Measurements from ENCODE around the gene ITPR1. TPM values are rescaled to one million over a fixed set of nuclear protein-coding genes. Genes with fewer than 3 reads are reported as not detected.
"Not testable (repeated sequence)": the region's sequence is repeated elsewhere in the genome, so short reads cannot be mapped to it uniquely, and the experiment has no call there.

ITPR1 gene
- total RNA-seq, 1 donor, result 16.4 TPM

DNA sequence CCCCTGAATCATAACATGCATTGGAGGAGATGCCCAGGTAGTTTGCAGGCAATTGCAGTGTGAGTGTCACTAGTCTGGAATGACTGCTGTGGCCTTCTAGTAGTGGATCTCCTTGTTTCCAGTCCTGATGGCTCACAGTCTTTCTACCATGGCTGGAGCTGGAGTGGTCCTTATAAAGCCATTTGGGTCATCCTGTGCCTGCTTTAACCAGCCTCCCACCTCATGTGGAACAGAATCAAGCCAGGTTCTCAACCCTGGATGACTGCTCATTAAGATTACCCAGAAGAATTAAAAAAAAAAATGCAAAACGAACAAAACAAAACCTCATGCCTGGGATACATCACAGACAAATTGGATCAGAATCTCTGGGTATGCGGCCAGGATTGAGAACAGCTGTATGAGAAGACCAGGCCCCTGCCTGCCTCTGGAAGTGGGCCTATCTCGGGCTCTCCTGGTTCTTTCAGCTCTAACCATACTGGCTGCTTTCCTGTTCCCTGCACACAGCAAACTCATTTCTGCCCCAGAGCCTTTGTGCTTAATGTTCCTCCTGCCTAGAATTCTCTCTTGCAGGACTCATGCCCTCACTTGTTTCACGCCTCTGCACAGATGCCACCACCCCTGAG lies 96.4 kb downstream of the ITPR1 start:
- DNase-seq (ENCODE audit: low read depth), result no peak
- no peak overlapping the region for H3K4me3 ChIP-seq (ENCODE audit: low read depth, low read length)
- TF ChIP-seq, protein P1, sequence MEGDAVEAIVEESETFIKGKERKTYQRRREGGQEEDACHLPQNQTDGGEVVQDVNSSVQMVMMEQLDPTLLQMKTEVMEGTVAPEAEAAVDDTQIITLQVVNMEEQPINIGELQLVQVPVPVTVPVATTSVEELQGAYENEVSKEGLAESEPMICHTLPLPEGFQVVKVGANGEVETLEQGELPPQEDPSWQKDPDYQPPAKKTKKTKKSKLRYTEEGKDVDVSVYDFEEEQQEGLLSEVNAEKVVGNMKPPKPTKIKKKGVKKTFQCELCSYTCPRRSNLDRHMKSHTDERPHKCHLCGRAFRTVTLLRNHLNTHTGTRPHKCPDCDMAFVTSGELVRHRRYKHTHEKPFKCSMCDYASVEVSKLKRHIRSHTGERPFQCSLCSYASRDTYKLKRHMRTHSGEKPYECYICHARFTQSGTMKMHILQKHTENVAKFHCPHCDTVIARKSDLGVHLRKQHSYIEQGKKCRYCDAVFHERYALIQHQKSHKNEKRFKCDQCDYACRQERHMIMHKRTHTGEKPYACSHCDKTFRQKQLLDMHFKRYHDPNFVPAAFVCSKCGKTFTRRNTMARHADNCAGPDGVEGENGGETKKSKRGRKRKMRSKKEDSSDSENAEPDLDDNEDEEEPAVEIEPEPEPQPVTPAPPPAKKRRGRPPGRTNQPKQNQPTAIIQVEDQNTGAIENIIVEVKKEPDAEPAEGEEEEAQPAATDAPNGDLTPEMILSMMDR (IDR thresholded peaks at IDR 0.05; ENCODE audit: insufficient read depth, low read depth, low read length), result no peak

DNA sequence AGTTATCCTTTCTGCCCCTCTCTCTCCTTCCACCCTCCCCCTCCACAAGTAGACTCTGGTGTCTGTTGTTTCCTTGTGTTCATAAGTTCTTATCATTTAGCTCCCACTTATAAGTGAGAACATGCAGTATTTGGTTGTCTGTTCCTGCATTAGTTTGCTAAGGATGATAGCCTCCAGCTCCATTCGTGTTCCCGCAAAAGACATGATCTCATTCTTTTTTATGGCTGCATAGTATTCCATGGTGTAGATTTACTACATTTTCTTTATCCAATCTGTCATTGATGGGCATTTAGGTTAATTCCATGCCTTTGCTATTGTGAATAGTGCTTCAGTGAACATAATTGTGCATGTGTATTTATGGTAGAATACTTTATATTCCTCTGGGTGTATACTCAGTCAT lies 97.7 kb downstream of the ITPR1 start:
- not testable (repeated sequence) for H3K4me3 ChIP-seq (ENCODE audit: low read depth, low read length); DNase-seq (ENCODE audit: low read depth)

DNA sequence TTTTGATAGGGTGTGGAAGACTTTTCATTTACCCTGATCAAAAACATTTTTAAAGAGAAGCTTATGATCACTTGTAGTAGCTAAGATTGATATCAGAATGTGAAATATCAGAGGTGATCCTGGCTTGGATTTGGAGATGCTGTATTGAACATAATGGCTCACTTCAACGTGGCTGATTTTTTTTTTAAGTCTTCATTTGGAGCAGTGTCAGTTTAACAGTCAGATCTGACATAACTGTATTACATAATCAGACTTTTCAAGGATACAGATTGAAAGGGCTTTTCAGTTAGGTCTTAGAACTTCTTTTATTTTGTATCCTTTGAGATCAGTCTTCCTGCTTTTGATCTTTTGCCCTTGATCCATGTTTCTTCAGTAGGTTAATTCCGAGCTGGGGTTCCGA lies 98.5 kb downstream of the ITPR1 start:
- TF ChIP-seq, protein P1 (IDR thresholded peaks at IDR 0.05; ENCODE audit: insufficient read depth, low read depth, low read length), result no peak
- DNase-seq (ENCODE audit: low read depth), result no peak
- no peak overlapping the region for H3K4me3 ChIP-seq (ENCODE audit: low read depth, low read length)

DNA sequence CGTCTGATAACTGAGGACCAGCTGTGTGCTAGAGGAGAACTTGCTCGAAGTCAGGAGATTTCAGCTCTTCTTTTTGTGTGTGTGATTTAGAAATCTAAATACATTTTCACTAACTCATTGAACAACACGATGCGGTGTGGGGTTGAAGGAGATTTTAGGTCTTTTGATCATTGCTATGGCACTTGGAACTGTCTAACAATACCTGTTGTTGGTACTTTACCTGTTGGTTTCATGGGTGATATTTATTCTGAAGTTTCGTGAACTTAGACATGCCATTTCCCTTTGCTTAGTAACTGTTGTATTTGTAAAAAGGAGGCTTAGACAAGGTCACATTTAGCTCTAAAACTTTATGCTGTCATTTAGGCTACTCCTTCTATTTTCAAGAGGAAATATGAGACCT lies 99.9 kb downstream of the ITPR1 start:
- H3K4me3 ChIP-seq (ENCODE audit: low read depth, low read length), result no peak overlapping the region
- TF ChIP-seq, protein P1 (IDR thresholded peaks at IDR 0.05; ENCODE audit: insufficient read depth, low read depth, low read length), result no peak
- no peak for DNase-seq (ENCODE audit: low read depth)

DNA sequence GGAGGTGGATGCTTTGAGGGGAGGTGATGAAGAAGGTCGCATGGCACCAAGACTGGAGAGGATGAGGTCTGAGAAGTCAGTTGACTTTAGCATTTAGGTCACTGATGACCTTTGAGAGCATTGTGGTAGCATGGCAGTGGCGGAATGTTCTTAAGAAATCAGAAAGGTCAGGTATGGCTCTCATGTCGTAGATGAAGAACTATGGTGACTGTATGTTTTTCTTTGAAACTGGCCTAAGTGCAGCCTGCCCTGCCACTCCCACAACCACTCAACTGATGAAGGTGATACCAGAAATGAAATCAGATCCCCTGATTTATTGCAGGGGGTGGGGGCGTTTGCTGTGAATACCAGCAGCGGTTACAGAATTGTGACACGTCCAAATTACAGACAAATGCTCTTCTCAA lies 102.6 kb downstream of the ITPR1 start:
- DNase-seq (ENCODE audit: low read depth), result no peak
- H3K4me3 ChIP-seq (ENCODE audit: low read depth, low read length), result no peak overlapping the region
- TF ChIP-seq, protein P1 (IDR thresholded peaks at IDR 0.05; ENCODE audit: insufficient read depth, low read depth, low read length), result no peak

DNA sequence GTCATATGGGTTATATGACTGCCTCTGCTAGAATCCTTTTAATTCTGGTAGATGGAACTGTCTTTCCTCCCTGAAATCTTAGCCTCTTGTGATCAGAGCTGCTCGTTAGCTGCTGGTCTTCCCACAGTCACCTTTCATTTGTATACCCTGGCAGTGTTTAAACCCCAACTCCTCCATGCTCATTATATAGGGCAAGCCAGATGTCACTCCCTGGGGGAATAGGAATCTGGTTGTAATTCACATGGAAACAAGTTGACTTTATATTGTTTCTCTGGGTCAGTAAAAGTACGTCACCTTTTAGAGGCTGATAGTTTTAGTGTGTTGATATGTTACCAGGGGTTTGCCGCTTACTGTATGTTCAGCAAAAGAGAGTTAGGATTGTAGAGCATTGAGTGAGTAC lies 103.5 kb downstream of the ITPR1 start:
- no peak for DNase-seq (ENCODE audit: low read depth)
- H3K4me3 ChIP-seq (ENCODE audit: low read depth, low read length), result no peak overlapping the region
- TF ChIP-seq, protein P1 (IDR thresholded peaks at IDR 0.05; ENCODE audit: insufficient read depth, low read depth, low read length), result no peak

DNA sequence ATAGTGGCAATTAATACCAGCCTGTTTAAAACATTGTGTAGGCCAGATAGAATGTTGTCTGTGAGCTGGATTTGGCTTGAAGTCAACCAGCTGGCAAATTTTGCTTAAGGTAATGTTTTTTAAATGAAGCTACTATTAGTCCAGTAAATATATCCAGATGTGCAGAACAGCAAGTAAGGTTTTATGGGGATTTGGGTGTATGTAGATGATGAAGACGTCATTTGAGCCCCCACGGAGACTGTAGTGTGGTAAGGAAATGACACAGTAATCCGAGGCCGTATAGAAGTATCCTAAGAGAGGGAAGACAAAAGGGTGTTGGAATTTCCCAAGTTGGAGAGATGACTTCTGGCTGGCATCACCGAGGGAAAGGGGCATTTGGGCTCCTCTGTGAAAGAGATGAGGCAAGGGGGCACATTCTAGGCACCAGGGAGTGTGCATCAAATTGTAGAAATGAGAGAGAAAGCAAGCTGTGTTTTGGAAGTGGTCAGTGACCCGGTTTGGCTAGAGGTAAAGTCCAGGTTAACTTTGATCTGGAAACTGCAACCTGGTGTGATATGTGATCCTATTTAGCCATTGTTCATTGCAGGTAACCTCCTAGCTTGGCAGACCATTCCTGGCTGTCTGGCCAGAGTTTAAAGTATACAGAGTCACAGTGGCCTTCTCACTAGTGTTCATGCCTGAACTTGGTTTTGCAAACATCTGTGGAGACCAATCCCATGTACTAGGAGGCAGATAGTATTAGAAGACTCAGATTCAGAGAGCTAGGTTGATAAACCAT lies 104.2 kb downstream of the ITPR1 start:
- DNase-seq (ENCODE audit: low read depth), result peak; percentile 48
- no peak overlapping the region for H3K4me3 ChIP-seq (ENCODE audit: low read depth, low read length)
- TF ChIP-seq, protein P1 (IDR thresholded peaks at IDR 0.05; ENCODE audit: insufficient read depth, low read depth, low read length), result no peak

DNA sequence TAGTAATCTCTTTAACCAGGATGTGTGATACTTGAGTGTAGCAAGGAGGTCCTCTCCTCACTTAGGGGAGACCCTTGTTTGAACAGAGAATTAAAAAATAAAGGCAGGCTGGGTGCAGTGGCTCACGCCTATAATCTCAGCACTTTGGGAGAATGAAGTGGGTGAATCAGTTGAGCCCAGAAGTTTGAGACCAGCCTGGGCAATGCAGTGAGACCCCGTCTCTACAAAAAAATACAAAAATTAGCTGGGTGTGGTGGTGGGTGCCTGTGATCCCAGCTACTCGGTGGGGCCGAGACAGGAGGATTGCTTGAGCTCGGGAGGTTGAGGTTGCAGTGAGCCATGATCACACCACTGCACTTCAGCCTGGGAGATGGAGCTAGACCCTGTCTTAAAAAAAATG lies 105.1 kb downstream of the ITPR1 start:
- not testable (repeated sequence) for DNase-seq (ENCODE audit: low read depth); H3K4me3 ChIP-seq (ENCODE audit: low read depth, low read length)

Measured in fibroblast of villous mesenchyme (primary cell).